Measurements from ENCODE around the gene SORCS2.

SORCS2 gene

GRCh38 chr4:7684294-7684693 lies 492.0 kb downstream of the SORCS2 start:
- no peak for DNase-seq

DNA sequence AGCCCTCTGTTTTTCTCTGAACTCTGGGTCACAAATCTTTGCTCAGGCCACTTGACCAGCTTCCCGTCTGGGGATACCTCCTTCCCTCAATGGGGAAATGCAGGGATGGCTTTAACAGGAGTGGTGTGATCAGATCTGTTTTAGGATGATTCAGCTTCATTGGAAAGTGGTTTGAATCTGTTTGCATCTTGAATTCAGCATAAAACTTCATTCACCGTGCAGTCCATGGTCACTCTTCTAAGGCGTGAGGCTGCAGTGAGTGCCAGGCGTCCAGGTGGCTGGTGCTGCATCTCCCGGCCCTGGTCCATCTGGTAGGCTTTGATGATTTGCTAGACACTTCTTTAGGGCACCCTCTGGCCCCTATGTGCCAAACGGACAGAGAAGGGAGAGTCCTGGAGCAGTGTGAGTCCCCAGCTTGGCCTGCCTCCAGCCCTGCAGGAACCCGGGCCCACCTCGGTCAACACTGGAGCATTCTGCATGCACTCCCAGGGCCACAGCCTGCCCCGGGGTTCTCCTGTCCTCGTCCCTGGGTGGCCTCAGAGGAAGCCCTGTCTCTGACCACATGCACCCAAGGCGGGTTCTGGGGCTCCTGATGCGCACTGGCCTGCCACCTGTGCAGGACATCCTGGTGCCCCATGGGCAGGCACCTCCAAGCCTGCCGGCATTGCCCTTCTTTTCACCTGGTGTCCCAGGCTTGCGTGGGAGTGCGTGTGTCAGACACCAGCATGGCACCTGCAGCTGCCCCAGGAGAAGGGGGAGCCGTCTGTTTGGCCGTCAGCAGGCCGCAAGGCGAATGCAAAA lies 493.9 kb downstream of the SORCS2 start:
- DNase-seq, result no peak

GRCh38 chr4:7687006-7687405 lies 494.7 kb downstream of the SORCS2 start:
- no peak for DNase-seq

GRCh38 chr4:7687796-7688195 lies 495.5 kb downstream of the SORCS2 start:
- no peak for DNase-seq

DNA sequence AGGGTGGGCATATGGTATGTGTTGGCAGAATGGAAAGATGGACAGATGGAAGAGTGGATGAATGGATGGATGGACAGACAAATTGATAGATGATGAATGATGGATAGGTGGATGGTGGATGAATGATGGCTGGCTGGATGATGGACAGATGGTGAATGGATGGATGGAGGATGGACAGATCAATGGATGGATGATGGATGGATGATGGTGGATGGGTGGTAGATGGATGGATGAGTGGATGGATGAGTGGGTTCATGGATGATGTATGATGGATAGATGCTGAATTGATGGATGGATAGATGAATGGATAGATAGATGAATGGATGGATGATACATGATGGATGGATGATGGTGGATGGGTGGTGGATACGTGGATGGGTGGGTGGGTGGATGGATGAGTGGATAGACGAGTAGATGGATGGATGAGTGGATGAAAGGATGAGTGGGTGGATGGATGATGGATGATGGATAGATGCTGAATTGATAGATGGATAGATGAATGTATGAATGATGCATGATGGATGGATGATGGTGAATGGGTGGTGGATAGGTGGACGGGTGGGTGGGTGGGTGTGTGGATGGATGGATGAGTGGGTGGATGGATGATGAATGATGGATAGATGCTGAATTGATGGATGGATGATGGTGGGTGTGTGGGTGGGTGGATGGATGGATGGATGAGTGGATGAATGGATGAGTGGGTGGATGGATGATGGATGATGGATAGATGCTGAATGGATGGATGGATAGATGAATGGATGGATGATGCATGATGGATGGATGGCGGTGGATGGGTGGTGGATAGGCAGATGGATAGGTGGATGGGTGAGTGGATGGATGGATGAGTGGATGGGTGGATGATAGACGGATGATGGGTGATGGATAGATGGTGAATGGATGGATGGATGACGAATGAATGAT lies 497.7 kb downstream of the SORCS2 start:
- DNase-seq, result no peak

DNA sequence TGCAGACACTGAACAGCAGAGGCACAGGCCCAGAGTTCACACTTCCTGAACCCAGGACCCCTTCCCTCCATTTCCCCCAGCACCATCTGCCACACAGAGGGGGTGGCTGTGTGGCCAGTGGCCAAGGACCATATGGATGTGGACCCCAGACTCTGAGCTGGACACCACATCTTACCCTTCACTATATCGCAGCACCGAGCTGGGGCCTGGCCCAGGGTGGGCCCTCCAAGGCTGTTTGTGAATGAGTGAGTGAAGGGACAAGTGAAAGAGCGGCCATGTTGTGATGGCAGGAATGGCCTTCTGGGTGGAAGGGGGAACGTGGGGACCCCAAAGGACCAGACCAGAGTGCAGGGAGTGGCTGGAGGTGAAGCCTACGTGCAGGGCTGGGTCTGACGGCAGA lies 498.7 kb downstream of the SORCS2 start:
- no peak for DNase-seq

DNA sequence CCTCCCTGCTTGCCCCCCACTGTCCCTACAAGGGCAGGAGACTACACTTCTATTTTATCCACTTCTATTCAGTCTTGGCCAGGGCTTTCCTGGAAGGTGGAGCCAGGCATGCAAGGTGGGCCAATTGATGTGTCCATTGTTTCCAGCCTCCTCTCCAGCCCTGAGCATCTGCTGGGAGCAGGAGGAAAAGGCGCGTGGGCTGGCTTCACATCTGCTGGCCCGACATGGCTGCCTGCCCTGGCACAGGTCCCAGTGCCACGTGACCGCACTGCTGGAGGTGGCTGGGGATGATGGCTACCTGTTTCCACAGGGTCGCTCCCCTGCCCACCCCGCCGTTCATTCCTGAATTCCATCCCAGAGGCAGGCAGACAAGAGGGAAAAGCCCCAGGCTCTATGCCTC lies 499.6 kb downstream of the SORCS2 start:
- no peak for DNase-seq

DNA sequence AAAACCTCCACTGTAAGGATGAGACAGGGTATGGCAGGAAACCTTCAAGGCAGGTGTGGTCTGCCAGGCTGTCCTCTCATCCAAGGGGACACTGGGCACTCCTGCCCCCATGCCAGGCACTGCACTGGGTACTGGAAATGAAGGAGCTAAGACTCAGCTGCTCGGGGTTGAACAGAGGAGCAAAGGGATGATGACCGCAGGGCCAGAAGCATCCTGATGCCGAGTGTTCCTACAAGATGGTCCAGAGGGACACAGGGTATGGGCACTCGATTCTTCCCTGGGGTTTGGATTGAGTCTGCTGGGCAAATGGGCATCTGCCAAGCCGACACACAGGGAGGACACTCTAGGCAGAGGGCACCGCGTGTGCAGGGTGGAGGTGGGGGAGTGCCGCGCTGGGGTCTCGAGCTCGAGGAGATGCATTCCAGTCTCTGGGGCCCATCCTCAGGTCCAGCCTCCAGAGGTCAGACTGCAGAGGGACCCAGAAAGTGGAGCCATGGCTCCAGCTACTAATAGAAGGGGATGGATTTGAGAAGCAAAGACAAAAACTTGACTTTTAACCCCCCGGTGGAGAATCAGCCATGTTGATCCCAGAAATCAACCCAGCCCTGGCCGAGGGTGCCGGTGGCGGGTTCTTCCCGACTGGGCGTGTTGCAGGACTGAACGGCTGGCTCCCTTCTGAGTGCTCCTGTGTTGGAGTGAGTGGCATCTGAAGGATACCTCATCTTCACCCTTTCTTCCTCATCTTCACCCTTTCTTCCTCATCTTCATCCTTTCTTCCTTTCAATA lies 500.3 kb downstream of the SORCS2 start:
- no peak for DNase-seq

GRCh38 chr4:7693237-7693608 lies 500.9 kb downstream of the SORCS2 start:
- no peak for DNase-seq

- DNase-seq, result no peak
Observed at GRCh38 chr4:7693711-7694110, 501.4 kb downstream of the SORCS2 start.

GRCh38 chr4:7694324-7694723 lies 502.0 kb downstream of the SORCS2 start:
- no peak for DNase-seq

DNA sequence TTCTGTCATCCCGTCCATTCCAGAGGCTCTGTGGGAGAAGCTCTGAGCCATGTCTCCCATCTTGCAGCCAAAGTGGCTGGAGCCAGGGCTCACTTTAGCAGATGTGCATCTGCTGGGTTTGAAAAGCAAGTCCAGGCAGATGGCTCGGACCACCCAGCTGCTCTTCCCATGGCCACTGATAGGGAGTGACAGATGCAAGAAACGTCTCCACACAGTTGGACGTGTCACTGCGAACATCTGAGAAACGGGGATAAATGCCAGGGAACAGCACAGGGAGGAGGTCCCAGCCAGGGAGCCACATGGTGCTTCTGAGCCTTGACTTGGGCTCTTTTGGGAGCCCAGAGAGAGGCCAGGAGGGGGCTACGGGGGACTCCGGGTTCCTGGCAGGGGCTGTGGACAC lies 505.0 kb downstream of the SORCS2 start:
- DNase-seq, result no peak

DNA sequence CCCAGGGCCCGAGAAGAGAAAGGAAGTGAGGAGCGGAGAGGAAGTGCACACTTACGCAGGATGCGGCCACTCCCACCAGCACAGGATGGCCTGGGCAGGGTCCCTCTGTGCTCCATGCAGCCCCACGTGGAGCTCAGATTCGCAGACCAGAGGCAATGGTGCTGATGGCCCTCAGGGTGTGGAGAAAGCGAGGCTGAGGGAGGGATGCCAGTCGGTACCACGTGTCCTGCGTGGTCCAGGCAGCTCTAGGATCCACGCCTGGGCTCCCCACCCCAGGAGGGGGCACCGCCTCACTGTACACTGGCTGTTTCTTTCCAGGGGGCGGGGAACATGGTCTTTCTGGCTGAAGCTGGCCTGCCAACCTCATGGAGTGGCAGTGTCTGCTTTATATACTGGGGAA lies 505.5 kb downstream of the SORCS2 start:
- DNase-seq, result no peak

DNA sequence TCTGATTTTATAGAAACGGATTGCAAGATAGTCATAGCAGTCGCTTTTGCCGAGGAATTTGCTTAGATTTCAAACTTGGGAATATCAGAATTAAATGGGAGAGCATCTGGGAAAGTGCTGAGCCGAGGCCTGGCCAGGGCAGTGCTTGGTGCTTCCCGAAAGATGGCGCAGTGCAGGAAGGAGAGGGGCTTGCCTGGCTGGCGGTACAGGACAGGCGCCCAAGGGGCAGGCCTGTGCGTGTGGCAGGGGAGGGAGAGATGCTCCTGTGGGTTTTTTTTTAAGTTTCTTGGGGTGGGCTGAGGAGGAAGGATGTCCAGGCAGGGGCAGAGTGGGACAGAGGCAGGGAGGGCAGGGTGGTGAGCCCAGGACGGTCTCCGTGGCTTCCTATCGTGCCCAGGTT lies 506.2 kb downstream of the SORCS2 start:
- DNase-seq, result no peak

DNA sequence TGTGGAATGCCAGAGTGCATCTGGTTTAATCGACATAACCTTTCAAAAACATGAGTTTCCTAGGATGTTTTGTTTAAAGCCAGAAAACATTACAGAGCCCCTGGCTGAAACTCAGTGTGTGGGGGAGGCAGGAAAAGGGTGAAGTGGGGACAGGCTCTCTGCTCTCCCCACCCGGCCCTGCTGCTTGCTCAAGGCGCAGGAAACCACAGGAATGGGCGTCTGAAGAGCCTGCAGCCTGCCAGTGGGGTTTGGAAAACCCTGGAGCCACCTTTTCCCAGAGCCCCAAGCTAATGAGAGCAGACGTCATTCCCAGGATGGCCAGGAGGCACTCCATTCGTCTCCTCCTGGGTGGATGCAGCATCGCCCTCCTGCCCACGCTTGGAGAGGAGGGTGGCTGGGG lies 506.7 kb downstream of the SORCS2 start:
- DNase-seq, result no peak

- no peak for DNase-seq
Observed at GRCh38 chr4:7699825-7700224, 507.5 kb downstream of the SORCS2 start.

- no peak for DNase-seq
Observed at GRCh38 chr4:7700665-7701064, 508.3 kb downstream of the SORCS2 start.

- DNase-seq, result no peak
Observed at GRCh38 chr4:7701866-7702649, 509.7 kb downstream of the SORCS2 start.

DNA sequence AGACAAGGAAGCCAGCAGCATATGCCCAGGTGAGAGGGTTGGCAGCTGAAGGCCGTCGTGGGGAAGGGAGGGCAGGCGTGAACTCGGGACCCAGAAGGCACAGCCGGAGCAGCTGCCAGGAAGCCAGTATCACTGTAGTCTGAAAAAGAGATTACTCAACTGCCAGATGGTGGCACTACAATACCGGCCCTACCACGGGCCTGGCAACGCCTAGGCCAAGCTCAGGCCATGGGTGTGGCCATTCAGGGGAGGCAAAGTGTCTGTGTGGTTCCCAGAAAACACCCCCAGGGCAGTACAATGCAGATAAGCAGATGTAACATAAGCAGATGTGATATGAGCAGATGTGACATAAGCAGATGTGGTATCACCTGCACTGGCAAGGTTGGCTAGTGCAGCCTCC lies 511.4 kb downstream of the SORCS2 start:
- peak in 1 of 2 donors; percentile 2 for DNase-seq

- DNase-seq, result no peak
Observed at GRCh38 chr4:7704091-7704490, 511.8 kb downstream of the SORCS2 start.

GRCh38 chr4:7704625-7705024 lies 512.3 kb downstream of the SORCS2 start:
- DNase-seq, result no peak

GRCh38 chr4:7705062-7705461 lies 512.7 kb downstream of the SORCS2 start:
- no peak for DNase-seq

GRCh38 chr4:7705593-7705992 lies 513.3 kb downstream of the SORCS2 start:
- no peak for DNase-seq
